Lower leg skin (tissue), 3 donors: Measurements from ENCODE around the gene DTX2.
"Not testable (repeated sequence)": the region's sequence is repeated elsewhere in the genome, so short reads cannot be mapped to it uniquely, and the experiment has no call there.

Experiments used
- POLR2A ChIP-seq, 2 donors: fragments of 450-650 bp; IDR thresholded peaks; one replicate each; pipeline ENCODE4 v1.6.1; 2016 to 2017; ENCODE audit warnings: antibody characterized with exemption in 2 of 2, mild to moderate bottlenecking in 1 of 2, moderate library complexity in 1 of 2
- TF ChIP-seq, protein P1 (sequence below), 3 donors: fragments of 450-650 bp; IDR thresholded peaks; one replicate each; pipeline ENCODE4 v1.5.1; 2016; ENCODE audit warnings: antibody characterized with exemption in 3 of 3, mild to moderate bottlenecking in 3 of 3, moderate library complexity in 2 of 3

DNA sequence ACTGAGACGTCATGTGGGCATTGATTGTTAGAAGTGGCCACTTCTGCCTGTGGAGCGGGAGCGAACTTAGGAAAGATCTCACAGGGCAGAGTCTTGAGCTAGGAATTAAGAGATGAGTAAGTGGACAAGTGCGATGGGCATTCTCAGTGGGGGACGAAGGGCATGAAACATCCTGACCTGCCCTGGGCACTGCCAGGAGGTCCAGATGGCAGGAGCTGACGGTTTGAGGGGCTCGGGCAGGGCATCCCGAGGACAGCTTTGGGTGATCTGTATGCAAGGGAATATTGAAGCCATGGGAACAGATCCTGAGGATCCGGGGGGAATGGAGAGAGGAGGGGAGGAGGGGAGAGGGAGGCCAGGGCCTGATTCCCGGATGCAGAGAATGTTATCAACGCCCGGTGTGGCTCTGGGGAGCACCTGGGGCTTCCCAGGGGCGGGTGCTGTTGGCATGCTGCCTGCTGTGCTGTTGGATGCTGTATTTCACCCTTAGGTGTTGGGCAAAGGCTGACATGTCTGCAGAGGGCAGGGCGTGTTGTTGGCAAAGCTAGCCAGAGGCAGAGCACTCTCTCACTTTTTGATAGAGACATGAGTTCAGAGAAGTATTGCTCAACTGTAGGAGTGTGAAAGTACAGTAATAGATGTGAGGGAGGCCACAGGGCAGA, 6.4 kb downstream of the DTX2 start:
- TF ChIP-seq, protein P1, sequence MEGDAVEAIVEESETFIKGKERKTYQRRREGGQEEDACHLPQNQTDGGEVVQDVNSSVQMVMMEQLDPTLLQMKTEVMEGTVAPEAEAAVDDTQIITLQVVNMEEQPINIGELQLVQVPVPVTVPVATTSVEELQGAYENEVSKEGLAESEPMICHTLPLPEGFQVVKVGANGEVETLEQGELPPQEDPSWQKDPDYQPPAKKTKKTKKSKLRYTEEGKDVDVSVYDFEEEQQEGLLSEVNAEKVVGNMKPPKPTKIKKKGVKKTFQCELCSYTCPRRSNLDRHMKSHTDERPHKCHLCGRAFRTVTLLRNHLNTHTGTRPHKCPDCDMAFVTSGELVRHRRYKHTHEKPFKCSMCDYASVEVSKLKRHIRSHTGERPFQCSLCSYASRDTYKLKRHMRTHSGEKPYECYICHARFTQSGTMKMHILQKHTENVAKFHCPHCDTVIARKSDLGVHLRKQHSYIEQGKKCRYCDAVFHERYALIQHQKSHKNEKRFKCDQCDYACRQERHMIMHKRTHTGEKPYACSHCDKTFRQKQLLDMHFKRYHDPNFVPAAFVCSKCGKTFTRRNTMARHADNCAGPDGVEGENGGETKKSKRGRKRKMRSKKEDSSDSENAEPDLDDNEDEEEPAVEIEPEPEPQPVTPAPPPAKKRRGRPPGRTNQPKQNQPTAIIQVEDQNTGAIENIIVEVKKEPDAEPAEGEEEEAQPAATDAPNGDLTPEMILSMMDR (IDR thresholded peaks at IDR 0.05), result not testable (repeated sequence)
- TF ChIP-seq POLR2A (IDR thresholded peaks at IDR 0.05), result not testable (repeated sequence)
